Upper lobe of left lung (tissue), 6 donors: ENCODE measurements around the gene CBLB. TPM values are rescaled to one million over a fixed set of nuclear protein-coding genes. Genes with fewer than 3 reads are reported as not detected.

Source experiments
- ATAC-seq, 2 donors: fragments of 200-7000 bp; cut with Tn5 transposase; one replicate each; pipeline ENCODE4 v1.9.1; 2022; ENCODE audit warnings: mild to moderate bottlenecking in 2 of 2, moderate library complexity in 2 of 2; ENCODE audit not compliant: low FRiP score in 2 of 2
- DNase-seq, 2 donors: peaks; one replicate each; pipeline ENCODE4 v3.0.0-alpha.2; 2019 to 2020
- H3K27ac ChIP-seq, 4 donors: fragments of 200-600 bp; sonication (generic); one replicate each; pipeline ENCODE4 v1.5.1; 2016 to 2019
- H3K27me3 ChIP-seq, 4 donors: fragments of 200-600 bp; sonication (generic); one replicate each; pipeline ENCODE4 v1.5.1; 2017 to 2019
- H3K36me3 ChIP-seq, 4 donors: fragments of 200-600 bp; sonication (generic); one replicate each; pipeline ENCODE4 v1.5.1; 2016 to 2019
- H3K4me1 ChIP-seq, 4 donors: fragments of 200-600 bp; sonication (generic); one replicate each; pipeline ENCODE4 v1.5.1; 2018 to 2019
- H3K4me3 ChIP-seq, 4 donors: fragments of 200-600 bp; sonication (generic); one replicate each; pipeline ENCODE4 v1.5.1; 2017 to 2019; ENCODE audit warnings: mild to moderate bottlenecking in 2 of 4, moderate library complexity in 1 of 4
- H3K9me3 ChIP-seq, 4 donors: fragments of 200-600 bp; sonication (generic); one replicate each; pipeline ENCODE4 v1.5.1; 2018 to 2019
- EP300 ChIP-seq, 4 donors: sonication (generic); formaldehyde crosslinking; IDR thresholded peaks; one replicate each; pipeline ENCODE4 v1.5.1; 2017; ENCODE audit warnings: antibody characterized with exemption in 4 of 4, control low read depth in 2 of 4
- POLR2A ChIP-seq, 4 donors: fragments of 450-650 bp; IDR thresholded peaks; one replicate each; pipeline ENCODE4 v1.5.1; 2016 to 2017; ENCODE audit warnings: antibody characterized with exemption in 4 of 4, mild to moderate bottlenecking in 2 of 4
- POLR2AphosphoS5 ChIP-seq, 2 donors: sonication (generic); formaldehyde crosslinking; IDR thresholded peaks; one replicate each; pipeline ENCODE4 v1.5.1; 2017; ENCODE audit warnings: antibody characterized with exemption in 2 of 2
- WGBS, 2 donors: methylation state at CpG; one replicate each; pipeline ENCODE4 v1.1.5; 2017 to 2018; 5-methylcytosine and 5-hydroxymethylcytosine counted together
- total RNA-seq, 6 donors: library from RNA; depleted of rRNA in 4 of 6; stranded (reverse); fragments of >200 nt in 4 of 6; gene quantifications; one replicate each; pipeline versions ENCODE4 v1.1.0 to v1.2.1, GENCODE V29; 2016 to 2021
- TF ChIP-seq, protein P1 (sequence below), 6 experiments: fragments of 450-650 bp in 4 of 6; fragments of 200-600 bp in 2 of 6; sonication (generic) in 2 of 6; IDR thresholded peaks; one replicate each; pipeline ENCODE4 v1.5.1; 2016 to 2019; ENCODE audit warnings: antibody characterized with exemption in 6 of 6
- donor health status: DM: no; HTN: no; CAD: no; lungs with moderate emphysema.
- donor health status: DM: no; HTN: yes; CAD: no; lungs with severe emphysema.

The CBLB gene
- total RNA-seq, 6 donors from 2014 or later, result 30.3 to 85.9 (median 32.0) TPM

DNA sequence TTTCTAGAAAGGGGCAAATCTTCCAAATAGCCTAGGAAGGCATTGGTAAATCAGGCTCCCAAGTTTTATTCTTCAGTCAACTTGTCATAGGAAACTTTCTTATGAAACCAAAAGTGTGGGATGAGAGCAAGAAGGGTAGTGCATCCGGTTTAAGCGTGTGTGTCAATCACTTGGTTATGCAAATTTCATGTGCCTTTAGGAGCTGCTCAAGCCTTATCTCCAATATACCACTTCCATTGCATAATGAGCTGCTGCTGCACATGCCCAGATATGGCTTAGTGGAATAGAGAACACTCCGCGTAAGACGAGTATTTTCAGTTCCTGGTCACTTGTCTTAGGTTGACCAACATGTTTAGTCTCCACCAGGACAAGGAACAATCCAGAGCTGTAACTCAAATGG lies 242.1 kb downstream of the CBLB start:
- no peak overlapping the region for H3K27ac ChIP-seq
- ATAC-seq (no peak), DNase-seq (no peak)
- H3K27me3 ChIP-seq, result no peaks in the 10 kb centered on the region
- WGBS, 2 donors, result 87 to 94% methylated on average over 5 of the region's 5 CpGs
- TF ChIP-seq EP300 (IDR thresholded peaks at IDR 0.05) (no peak), POLR2A (IDR thresholded peaks at IDR 0.05) (no peak)
- TF ChIP-seq, protein P1, sequence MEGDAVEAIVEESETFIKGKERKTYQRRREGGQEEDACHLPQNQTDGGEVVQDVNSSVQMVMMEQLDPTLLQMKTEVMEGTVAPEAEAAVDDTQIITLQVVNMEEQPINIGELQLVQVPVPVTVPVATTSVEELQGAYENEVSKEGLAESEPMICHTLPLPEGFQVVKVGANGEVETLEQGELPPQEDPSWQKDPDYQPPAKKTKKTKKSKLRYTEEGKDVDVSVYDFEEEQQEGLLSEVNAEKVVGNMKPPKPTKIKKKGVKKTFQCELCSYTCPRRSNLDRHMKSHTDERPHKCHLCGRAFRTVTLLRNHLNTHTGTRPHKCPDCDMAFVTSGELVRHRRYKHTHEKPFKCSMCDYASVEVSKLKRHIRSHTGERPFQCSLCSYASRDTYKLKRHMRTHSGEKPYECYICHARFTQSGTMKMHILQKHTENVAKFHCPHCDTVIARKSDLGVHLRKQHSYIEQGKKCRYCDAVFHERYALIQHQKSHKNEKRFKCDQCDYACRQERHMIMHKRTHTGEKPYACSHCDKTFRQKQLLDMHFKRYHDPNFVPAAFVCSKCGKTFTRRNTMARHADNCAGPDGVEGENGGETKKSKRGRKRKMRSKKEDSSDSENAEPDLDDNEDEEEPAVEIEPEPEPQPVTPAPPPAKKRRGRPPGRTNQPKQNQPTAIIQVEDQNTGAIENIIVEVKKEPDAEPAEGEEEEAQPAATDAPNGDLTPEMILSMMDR (IDR thresholded peaks at IDR 0.05), result no peak
- no peaks in the 10 kb centered on the region for H3K4me1 ChIP-seq
- no peaks in the 10 kb centered on the region for H3K36me3 ChIP-seq
- no peak overlapping the region for H3K4me3 ChIP-seq
- no peaks in the 10 kb centered on the region for H3K9me3 ChIP-seq

DNA sequence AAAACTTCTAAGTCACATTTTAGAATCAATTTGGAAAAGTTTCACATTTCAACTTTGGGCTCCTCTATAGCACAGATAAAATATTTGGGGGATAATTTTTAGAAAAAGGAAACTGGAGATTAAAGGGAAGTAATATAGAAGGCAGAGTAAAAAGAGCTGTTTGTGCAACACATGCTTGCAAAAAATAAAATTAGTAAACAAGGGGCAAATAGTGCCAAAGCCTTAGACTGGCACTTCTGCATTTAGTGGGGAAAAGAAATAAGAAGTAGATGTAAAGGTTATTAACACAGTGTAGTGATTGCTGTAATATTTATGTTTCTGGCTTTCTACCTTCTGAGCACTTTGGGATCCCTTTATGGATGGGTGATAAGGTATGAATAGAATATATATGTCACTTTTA lies 246.6 kb downstream of the CBLB start:
- Histone ChIP-seq H3K4me1 (no peaks in the 10 kb centered on the region), H3K4me3 (no peak overlapping the region), H3K9me3 (no peaks in the 10 kb centered on the region), H3K27ac (no peak overlapping the region), H3K27me3 (no peaks in the 10 kb centered on the region), H3K36me3 (no peaks in the 10 kb centered on the region)
- DNase-seq (no peak), ATAC-seq (no peak)
- TF ChIP-seq POLR2AphosphoS5 (IDR thresholded peaks at IDR 0.05), result no peak
- no peak for TF ChIP-seq EP300 (IDR thresholded peaks at IDR 0.05)
- TF ChIP-seq, protein P1 (IDR thresholded peaks at IDR 0.05), result no peak
- TF ChIP-seq POLR2A (IDR thresholded peaks at IDR 0.05), result no peak

DNA sequence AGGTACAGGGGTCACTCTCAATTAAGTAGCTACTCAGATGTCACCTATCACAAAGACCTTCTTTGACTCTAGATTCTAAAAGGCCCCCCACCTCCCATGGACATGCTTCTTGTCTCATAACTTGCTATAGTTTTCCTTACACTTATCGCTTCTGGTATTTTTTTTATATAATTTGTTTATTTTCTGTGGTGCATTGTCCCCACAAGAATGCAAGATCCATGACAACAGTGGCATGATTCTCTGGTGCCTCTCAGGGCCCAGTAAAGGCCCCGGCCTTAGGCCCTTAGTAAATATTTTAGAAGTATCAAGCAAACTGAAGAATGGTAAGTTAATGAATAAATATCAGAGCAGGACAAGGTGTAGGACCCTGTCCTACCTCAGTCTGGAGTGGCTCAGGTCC lies 248.6 kb downstream of the CBLB start:
- Histone ChIP-seq H3K9me3 (no peaks in the 10 kb centered on the region), H3K4me1 (no peaks in the 10 kb centered on the region), H3K27ac (no peak overlapping the region), H3K27me3 (no peaks in the 10 kb centered on the region), H3K4me3 (no peak overlapping the region), H3K36me3 (no peaks in the 10 kb centered on the region)
- ATAC-seq, result no peak
- no peak for TF ChIP-seq EP300 (IDR thresholded peaks at IDR 0.05)
- no peak for TF ChIP-seq POLR2A (IDR thresholded peaks at IDR 0.05)
- TF ChIP-seq, protein P1 (IDR thresholded peaks at IDR 0.05), result no peak
- no peak for TF ChIP-seq POLR2AphosphoS5 (IDR thresholded peaks at IDR 0.05)
- WGBS, 2 donors, result 73 to 83% methylated on average over 2 of the region's 2 CpGs
- DNase-seq, result no peak

DNA sequence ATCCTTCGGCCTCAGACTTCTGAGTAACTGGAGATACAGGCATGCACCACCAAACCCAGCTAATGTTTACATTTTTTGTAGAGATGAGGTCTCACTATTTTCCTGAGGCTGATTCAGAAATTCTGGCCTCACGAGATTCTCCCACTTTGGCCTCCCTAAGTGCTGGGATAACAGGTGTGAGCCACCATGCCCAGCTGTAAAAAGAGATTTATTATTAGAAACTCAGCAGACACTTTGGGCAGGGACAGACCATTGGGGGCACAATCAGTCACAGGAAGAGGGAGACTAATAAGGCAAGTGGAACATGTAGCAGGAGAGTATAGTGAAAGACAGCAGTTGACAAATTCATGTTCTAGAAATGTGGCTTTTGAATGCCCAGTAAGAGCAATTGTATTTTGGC lies 249.2 kb downstream of the CBLB start:
- H3K4me1 ChIP-seq, result no peaks in the 10 kb centered on the region
- TF ChIP-seq POLR2A (IDR thresholded peaks at IDR 0.05) (no peak), EP300 (IDR thresholded peaks at IDR 0.05) (no peak), POLR2AphosphoS5 (IDR thresholded peaks at IDR 0.05) (no peak)
- TF ChIP-seq, protein P1 (IDR thresholded peaks at IDR 0.05), result no peak
- H3K36me3 ChIP-seq, result no peaks in the 10 kb centered on the region
- H3K9me3 ChIP-seq, result no peaks in the 10 kb centered on the region
- ATAC-seq, result no peak
- no peak for DNase-seq
- H3K27ac ChIP-seq, result no peak overlapping the region
- H3K4me3 ChIP-seq, result no peak overlapping the region
- H3K27me3 ChIP-seq, result no peaks in the 10 kb centered on the region
- WGBS, 2 donors, result 86 to 96% methylated on average over 1 to 2 of the region's 2 CpGs

DNA sequence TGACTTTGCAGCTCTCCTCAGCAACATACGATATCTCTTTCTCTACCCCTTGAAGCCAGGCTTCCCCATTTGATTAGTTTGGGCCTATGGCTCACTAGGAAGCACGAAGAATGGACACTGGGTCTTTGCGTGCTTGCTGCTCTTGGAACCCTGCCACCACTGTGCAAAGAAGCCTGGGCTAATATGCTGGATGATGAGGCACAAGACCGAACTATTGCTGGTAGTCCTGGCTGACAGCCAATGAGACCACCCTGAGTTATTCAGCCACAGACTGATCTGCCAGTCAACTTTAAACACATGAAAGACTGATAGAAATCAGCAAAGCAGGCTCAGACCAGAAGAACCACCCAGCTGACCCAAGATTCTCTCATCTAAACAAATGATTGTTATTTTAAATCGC lies 250.3 kb downstream of the CBLB start:
- 80 to 83% methylated on average over 5 of the region's 5 CpGs for WGBS, 2 donors
- Histone ChIP-seq H3K9me3 (no peaks in the 10 kb centered on the region), H3K4me1 (no peaks in the 10 kb centered on the region), H3K36me3 (no peaks in the 10 kb centered on the region), H3K27me3 (no peaks in the 10 kb centered on the region), H3K4me3 (no peak overlapping the region), H3K27ac (no peak overlapping the region)
- ATAC-seq (no peak), DNase-seq (no peak)
- TF ChIP-seq, protein P1 (IDR thresholded peaks at IDR 0.05), result no peak
- no peak for TF ChIP-seq POLR2AphosphoS5 (IDR thresholded peaks at IDR 0.05)
- no peak for TF ChIP-seq EP300 (IDR thresholded peaks at IDR 0.05)
- no peak for TF ChIP-seq POLR2A (IDR thresholded peaks at IDR 0.05)
